Activated naive CD4-positive, alpha-beta T cell treated with anti-CD3 and anti-CD28 coated beads, Interleukin-2, amount 50 U/mL, for 16 hours (primary cell): ENCODE measurements around the gene TCF23.

Source experiments
- DNase-seq: peaks from one replicate; pipeline ENCODE4 v3.0.0-alpha.2; 2020

Gene TCF23

GRCh38 chr2:27128668-27129571 is 19.9 kb upstream of the TCF23 start:
- no peak for DNase-seq

DNA sequence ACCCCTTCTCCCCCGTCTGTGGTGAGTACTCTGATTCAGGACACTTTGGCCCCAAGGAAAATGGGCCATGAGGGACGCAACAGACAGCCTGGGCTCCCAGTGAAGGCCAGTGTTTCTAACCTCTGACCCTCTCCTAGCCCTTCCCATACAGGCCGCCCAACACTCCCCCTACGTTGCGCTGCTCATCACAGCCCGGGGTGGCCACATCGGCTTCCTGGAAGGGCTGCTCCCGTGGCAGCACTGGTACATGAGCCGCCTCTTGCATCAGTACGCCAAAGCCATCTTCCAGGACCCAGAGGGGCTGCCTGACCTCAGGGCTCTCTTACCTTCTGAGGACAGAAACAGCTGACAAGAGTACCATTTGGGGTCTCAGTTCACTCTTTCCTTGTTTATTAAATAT is 18.4 kb upstream of the TCF23 start:
- DNase-seq, result no peak

- DNase-seq, result no peak
Observed at GRCh38 chr2:27131429-27131828, 17.4 kb upstream of the TCF23 start.

DNA sequence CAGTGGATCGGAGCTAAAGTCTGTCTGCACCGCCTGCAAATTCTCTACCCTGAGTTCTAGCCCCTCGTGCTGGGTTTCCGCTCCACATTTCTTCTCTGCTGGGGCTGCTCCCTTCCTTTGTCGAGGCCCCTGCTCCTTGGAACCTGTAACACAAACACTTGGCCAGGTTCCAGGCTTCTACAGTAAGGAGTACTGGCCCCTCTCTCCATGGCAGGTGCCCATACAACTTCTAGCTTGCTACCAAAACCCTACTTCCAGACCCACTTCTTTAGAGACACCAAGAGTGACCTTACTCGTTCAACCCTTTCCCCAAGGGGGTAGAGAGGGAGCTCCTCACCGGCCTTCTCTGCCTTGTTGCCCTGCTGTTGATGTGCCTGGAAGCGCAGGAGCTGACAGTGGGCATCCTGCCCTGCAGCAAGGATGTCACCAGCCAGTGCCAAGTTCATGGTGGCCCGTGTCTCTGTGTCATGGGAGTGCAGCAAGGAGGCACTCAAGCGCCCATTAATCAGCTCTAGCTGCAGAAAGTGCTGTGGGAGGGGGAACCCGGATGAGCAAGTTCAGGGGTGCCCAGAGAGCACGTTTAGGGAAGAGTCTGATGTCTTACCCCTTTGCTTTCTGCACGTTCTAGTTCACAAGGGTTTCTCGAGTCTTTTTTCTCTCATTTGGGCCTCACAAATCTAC is 15.5 kb upstream of the TCF23 start:
- peak; percentile 31 for DNase-seq

GRCh38 chr2:27133905-27134780 is 14.7 kb upstream of the TCF23 start, which contains the start of gene PREB:
Gene PREB, minus strand, starts transcription at chr2:27134636. Its CDS starts 215 bp downstream, at chr2:27134421.
- peak; percentile 99 for DNase-seq

DNA sequence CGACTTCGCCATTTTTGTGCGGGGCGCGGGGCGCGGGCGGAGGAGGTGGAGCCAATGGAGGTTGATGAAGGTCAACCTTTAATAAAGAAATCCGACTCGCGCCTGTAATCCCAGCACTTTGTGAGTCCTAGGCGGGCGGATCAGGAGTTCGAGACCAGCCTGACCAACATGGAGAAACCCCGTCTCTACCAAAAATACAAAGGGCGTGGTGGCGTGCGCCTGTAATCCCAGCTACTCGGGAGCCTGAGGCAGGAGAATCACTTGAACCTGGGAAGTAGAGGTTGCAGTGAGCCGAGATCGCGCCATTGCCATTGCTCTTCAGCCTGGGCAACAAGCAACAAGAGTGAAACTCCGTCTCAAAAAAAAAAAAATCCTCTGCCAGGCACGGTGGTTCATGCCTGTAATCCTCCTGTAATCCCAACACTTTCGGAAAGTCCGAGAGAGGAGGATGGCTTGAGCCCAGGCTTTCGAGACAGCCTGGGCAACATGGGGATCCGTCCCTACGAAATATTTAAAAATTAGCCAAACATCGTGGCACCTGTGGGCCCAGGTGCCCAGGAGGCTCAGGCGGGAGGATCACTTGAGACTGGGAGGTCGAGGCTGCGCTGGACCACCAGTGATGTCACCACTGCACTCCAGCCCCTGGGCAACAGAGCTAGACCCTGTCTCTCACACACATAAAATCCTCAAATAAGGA is 13.9 kb upstream of the TCF23 start:
- DNase-seq, result no peak

- DNase-seq, result no peak
Observed at GRCh38 chr2:27135478-27135955, 13.3 kb upstream of the TCF23 start.

DNA sequence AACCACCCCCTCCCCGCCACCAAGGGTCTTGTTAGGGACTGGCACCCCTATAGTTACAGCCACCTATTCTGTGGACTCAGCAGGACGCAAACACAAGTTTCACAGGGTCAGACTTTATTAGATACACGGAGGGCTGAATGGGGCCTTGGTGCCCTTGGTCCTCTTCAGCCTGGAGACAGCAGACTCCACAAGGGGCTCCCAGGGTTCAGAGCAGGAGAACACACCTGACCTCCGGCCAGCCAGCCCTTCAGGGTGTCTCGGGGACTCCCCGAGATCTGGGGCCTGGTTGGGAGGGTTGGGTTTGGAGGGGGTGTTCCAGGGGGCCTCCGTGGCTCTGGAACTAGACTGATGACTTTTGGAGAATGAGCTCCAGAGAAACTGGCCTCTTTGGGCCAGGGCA is 12.1 kb upstream of the TCF23 start:
- no peak for DNase-seq

DNA sequence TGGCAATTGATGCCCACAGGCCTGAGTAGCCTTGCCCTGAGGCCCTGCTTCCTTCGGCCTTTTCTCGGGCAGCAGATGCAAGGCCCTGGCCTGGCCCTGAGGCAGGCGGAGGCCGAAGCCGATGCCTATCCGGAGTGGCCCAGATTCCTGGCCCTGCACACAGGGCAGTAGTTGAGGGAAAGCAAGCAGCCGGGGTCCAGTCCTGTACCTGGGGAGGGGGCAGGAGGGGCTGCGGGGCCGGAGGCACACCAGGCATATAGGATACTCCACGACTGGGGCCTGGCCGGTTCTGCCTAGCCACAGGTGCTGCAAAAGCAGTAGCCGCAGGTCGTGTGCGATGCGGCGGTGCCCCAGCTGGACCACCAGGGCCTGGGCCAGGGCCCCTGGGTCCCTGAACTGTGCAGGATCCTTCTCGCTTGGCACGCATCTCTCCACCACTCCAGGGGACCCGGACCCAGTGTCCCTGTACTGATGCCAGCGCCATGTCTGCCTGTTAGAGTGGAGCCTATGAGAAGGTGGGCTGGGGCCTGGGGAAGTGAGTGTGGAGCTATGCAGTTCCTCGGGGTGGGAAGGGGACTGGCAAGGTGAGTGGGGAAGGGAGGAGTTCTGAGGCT is 11.4 kb upstream of the TCF23 start:
- no peak for DNase-seq

DNA sequence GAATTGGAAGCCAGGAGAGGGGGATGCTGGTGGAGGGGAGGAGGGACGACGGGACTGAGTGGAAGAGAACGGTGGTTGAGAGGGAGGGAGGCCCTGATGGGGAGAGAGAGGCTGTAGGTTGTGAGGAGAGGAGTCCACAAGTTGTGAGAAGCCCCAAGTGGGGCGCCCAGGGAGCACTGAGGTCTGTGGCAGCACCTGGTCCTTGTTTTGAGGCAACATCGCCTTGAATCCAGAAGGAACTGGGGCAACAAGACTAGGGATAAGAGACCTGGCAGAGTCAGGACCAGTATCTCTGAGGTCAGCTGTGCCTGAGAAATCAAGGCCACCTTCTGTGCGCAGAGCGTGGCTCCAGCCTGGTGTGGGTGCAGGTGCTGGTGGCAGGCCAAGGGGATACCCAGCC is 10.7 kb upstream of the TCF23 start:
- DNase-seq, result no peak

GRCh38 chr2:27139310-27139709 is 9.5 kb upstream of the TCF23 start, which contains the start of gene PRR30:
Gene PRR30, minus strand, starts transcription at chr2:27139410. Its CDS starts 1,081 bp downstream, at chr2:27138329.
- no peak for DNase-seq

DNA sequence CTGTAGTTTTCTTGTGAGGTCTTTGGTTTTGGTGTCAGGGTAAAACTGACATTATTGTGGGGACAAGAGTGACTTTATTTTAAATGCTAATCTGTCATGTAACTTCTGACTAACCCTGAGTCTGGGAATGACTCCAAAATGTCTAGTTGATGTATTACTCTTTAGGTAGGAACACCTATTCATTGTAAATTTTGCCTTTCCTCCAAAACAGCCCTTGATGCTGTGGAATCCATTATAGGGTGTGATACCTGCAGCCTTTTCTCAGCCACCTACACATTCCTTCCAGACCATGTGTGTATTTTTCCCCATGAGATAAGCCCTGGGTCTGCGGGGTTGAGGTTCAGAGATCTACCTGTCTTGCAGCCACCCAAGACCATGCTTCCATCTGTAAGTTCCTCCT is 5.5 kb upstream of the TCF23 start:
- DNase-seq, result no peak

- no peak for DNase-seq
Observed at GRCh38 chr2:27145682-27146081, 3.1 kb upstream of the TCF23 start.

DNA sequence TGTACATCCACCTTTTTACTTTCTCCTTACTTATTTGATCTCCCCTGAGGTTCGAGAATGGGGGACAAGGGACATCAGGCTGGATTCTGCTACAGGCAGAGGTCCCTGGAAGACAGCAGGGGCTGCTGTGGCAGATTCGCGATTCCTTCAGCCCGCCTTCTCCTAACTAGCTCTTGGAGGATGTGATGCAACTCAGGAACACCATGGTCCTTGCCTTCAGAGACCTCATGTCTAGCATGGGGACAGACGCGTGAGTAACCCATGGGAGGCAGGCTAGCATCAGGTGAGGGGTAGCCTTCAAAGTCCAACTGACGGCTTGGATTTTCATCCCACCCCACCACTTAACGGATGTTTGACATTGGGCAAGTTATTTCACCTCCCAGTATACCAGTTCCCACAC is 869 bp upstream of the TCF23 start:
- DNase-seq, result no peak

- DNase-seq, result no peak
Observed at GRCh38 chr2:27149570-27150405, 984 bp downstream of the TCF23 start.

- DNase-seq, result no peak
Observed at GRCh38 chr2:27150639-27151230, 1.9 kb downstream of the TCF23 start.

DNA sequence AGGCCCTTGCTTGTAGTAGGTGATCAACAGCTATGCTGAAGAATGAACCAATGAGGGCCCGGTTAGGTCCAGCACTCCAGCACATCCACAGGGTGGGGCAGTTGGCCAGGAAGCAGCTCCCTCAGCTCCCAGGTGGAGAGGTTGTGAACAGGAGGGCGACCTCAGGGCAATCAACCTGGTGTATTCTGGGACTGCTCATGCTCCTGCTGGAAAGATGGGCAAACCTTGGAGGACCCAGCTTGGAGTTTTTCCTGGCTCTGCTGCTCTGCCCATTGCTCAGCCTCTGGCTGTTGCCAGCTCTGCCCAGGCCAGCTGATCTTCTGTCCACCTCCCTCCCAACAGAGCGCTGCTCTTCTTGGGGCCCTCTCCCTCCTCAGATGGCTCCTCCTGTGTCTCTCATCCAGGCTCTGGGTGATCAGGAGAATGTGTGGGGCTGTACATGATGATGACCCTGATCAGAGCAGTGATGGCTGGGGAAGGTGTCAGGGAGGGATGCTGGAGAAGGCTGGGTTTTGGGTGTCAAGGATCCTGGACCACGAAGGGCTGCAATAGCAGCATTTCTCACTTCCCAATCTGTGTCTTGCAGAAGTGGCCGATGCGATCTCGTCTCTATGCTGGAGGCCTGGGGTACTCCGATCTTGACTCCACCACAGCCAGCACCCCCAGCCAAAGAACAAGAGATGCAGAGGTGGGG is 3.4 kb downstream of the TCF23 start:
- DNase-seq, result no peak

- no peak for DNase-seq
Observed at GRCh38 chr2:27152796-27153464, 4.1 kb downstream of the TCF23 start.

GRCh38 chr2:27154488-27154887 is 5.7 kb downstream of the TCF23 start:
- no peak for DNase-seq
